ENCODE measurements around the gene CMTM7. TPM values are rescaled to one million over a fixed set of nuclear protein-coding genes. Genes with fewer than 3 reads are reported as not detected.

The CMTM7 gene
- total and polyA plus RNA-seq, 10 of the 15 experiments (the other 5 are each of a cell fraction or from before 2014, with no cell fraction given), result 3.7 to 36.4 (median 14.7) TPM

DNA sequence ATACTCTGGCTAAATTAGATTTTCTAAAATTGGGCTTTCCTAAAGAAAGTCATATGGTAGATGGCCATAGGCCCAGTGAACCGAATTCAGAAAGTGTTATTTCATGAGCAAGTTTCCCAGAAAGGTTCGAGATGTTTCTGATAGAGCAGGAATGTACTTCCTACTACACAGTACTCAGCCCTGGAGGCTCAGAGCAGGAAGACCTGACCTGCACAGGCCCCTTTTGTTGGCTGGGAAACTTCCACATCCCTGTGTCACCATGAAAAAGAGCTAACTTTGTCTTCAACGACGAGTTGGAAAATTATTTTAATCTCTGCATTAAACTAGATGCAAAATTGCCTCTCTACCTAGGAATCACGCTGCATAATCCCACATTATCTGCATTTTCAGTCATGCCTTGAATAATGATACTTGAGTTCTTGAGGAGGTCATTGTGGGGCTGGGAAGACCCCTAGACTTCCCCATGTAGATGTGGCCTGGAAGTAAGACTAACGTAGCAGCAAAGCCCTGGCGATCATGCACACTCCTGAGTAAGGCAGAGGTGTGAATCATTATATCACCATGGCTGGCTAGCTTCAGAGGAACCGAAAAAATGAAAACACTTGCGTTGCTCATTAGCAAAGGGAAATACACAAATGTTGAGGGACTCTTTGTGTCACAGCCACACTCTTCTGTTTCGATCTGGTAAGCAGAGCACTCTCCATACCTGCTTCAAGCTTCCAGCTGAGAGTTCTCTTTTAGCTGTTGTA lies 47.1 kb downstream of the CMTM7 start:
- ChIA-PET CTCF (interaction anchor here (1.0 to 10.6 kb wide), 14 partner anchors 11 to 62 kb away, joined by 3 to 88 read pairs (median 4); partner anchors contain the start of gene CMTM7), SMC1A (ENCODE audit: uncharacterized antibody, unreplicated experiment) (interaction anchor here (0.7 to 14.2 kb wide), 17 partner anchors 9 to 434 kb away, joined by 3 to 307 read pairs (median 5); partner anchors contain the start of gene CMTM7), RAD21 (ENCODE audit: unreplicated experiment) (interaction anchor here (0.9 to 8.0 kb wide), 17 partner anchors 12 to 64 kb away, joined by 3 to 187 read pairs (median 4); partner anchors contain the start of genes CMTM6 and CMTM7), POLR2A (interaction anchor here (0.6 to 8.6 kb wide), 10 partner anchors 11 to 110 kb away, joined by 3 to 158 read pairs (median 6); no protein-coding TSS in a partner anchor)
- WGBS (ENCODE audit: insufficient coverage, insufficient replicate concordance, low lambda C conversion rate, missing lambda C conversion rate), result 1% methylated on average over 10 of the region's 10 CpGs
- no peaks in the 10 kb centered on the region for H3K79me2 ChIP-seq (ENCODE audit: control insufficient read depth, insufficient read depth, low read length)
- H3K9me3 ChIP-seq (replicated peaks; ENCODE audit: control insufficient read depth, insufficient read depth, low read length), result no peaks in the 10 kb centered on the region; the same call in 2 of the 3 replicates
- no peak overlapping the region for H2AFZ ChIP-seq (ENCODE audit: control insufficient read depth, low read depth, low read length)
- peak overlapping the region; percentile 69 for H3K4me2 ChIP-seq (ENCODE audit: control insufficient read depth, insufficient read depth)
- peaks cover 56% of the 10 kb centered on the region for H3K4me1 ChIP-seq (ENCODE audit: control insufficient read depth, insufficient read depth, low read length)
- FAIRE-seq, result peak; percentile 93
- H3K36me3 ChIP-seq (ENCODE audit: control insufficient read depth in 2 of 2, insufficient read depth in 2 of 2, low read length in 1 of 2), result no peaks in the 10 kb centered on the region
- no peaks in the 10 kb centered on the region for H4K20me1 ChIP-seq (ENCODE audit: control insufficient read depth, insufficient read depth)
- H3K27me3 ChIP-seq (replicated peaks in 1 of 2; ENCODE audit: control insufficient read depth in 2 of 2, insufficient read depth in 2 of 2, low read length in 1 of 2), result no peaks in the 10 kb centered on the region
- no peak overlapping the region for H3K4me3 ChIP-seq
- H3K9ac ChIP-seq (ENCODE audit: control insufficient read depth, insufficient read depth, low read length), result no peak overlapping the region
- peak overlapping the region; percentile 38 for H3K27ac ChIP-seq (ENCODE audit: control insufficient read depth, insufficient read depth)
- peak; percentile 89 for ATAC-seq
- peak; percentile 92 for DNase-seq (ENCODE audit: low read depth, low spot score)
- BruUV-seq (replicated peaks), result no TSS peak
- in situ Hi-C loops (cut with MboI) (no loop called here), intact Hi-C loops (cut with micrococcal nuclease; ENCODE audit: unreplicated experiment) (loop anchor here (1.0 to 2.0 kb wide), 4 partner anchors 17 to 56 kb away; no protein-coding TSS in a partner anchor)
- TF ChIP-seq BCL11A (IDR thresholded peaks at IDR 0.05; ENCODE audit: low read depth, low read length) (peak; percentile 98), YY1 (IDR thresholded peaks at IDR 0.05; ENCODE audit: low read depth, low read length) (0 out of 2 replicates have a peak, but pooled peaks have one; percentile 10), CBX5 (IDR thresholded peaks at IDR 0.05; ENCODE audit: low read depth) (no peak), MYB (IDR thresholded peaks at IDR 0.05; ENCODE audit: borderline replicate concordance, low read depth, low read length) (no peak), ZNF274 (IDR thresholded peaks at IDR 0.05; ENCODE audit: insufficient read depth, insufficient read length) (no peak), ESRRA (IDR thresholded peaks at IDR 0.05; ENCODE audit: low read length) (0 out of 2 replicates have a peak, but pooled peaks have one; percentile 60), SP1 (IDR thresholded peaks at IDR 0.05; ENCODE audit: low read depth, low read length) (peak; percentile 41), CREB1 (IDR thresholded peaks at IDR 0.05; ENCODE audit: low read depth) (peak; percentile 59), ETV6 (conservative IDR thresholded peaks at IDR 0.05 in 1 of 2, IDR thresholded peaks at IDR 0.05 in 1 of 2; ENCODE audit: borderline replicate concordance in 1 of 2, low read depth in 1 of 2) (peak in 1 of 2 experiments; percentile 92; a peak in 2 of 4 replicates), IKZF1 (conservative IDR thresholded peaks at IDR 0.05) (peak; percentile 96), JUNB (IDR thresholded peaks at IDR 0.05) (peak; percentile 77), GABPA (IDR thresholded peaks at IDR 0.05; ENCODE audit: low read depth) (no peak), RCOR1 (conservative IDR thresholded peaks at IDR 0.05; ENCODE audit: low read depth, low read length) (peak; percentile 90), STAT3 (IDR thresholded peaks at IDR 0.05; ENCODE audit: low read depth, low read length) (0 out of 2 replicates have a peak, but pooled peaks have one; percentile 55), RBBP5 (conservative IDR thresholded peaks at IDR 0.05) (no peak), JUND (IDR thresholded peaks at IDR 0.05; ENCODE audit: low read depth, low read length) (no peak), POU2F2 (IDR thresholded peaks at IDR 0.05; ENCODE audit: borderline replicate concordance, low read depth, low read length) (peak; percentile 89; the same call in 2 of the 3 replicates), EP300 (IDR thresholded peaks at IDR 0.05; ENCODE audit: borderline replicate concordance in 1 of 2, control insufficient read depth in 1 of 2, low read depth in 2 of 2, low read length in 2 of 2) (peak; percentile 96 to 99)
- TF ChIP-seq, protein P1, sequence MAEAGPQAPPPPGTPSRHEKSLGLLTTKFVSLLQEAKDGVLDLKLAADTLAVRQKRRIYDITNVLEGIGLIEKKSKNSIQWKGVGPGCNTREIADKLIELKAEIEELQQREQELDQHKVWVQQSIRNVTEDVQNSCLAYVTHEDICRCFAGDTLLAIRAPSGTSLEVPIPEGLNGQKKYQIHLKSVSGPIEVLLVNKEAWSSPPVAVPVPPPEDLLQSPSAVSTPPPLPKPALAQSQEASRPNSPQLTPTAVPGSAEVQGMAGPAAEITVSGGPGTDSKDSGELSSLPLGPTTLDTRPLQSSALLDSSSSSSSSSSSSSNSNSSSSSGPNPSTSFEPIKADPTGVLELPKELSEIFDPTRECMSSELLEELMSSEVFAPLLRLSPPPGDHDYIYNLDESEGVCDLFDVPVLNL (IDR thresholded peaks at IDR 0.05; ENCODE audit: low read depth, low read length), result no peak
- TF ChIP-seq, protein P2, sequence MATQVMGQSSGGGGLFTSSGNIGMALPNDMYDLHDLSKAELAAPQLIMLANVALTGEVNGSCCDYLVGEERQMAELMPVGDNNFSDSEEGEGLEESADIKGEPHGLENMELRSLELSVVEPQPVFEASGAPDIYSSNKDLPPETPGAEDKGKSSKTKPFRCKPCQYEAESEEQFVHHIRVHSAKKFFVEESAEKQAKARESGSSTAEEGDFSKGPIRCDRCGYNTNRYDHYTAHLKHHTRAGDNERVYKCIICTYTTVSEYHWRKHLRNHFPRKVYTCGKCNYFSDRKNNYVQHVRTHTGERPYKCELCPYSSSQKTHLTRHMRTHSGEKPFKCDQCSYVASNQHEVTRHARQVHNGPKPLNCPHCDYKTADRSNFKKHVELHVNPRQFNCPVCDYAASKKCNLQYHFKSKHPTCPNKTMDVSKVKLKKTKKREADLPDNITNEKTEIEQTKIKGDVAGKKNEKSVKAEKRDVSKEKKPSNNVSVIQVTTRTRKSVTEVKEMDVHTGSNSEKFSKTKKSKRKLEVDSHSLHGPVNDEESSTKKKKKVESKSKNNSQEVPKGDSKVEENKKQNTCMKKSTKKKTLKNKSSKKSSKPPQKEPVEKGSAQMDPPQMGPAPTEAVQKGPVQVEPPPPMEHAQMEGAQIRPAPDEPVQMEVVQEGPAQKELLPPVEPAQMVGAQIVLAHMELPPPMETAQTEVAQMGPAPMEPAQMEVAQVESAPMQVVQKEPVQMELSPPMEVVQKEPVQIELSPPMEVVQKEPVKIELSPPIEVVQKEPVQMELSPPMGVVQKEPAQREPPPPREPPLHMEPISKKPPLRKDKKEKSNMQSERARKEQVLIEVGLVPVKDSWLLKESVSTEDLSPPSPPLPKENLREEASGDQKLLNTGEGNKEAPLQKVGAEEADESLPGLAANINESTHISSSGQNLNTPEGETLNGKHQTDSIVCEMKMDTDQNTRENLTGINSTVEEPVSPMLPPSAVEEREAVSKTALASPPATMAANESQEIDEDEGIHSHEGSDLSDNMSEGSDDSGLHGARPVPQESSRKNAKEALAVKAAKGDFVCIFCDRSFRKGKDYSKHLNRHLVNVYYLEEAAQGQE (IDR thresholded peaks at IDR 0.05; ENCODE audit: low read depth, low read length), result no peak
